WERI-Rb-1 (cell line): ENCODE data around the gene NSFL1C.

Experiments
- DNase-seq: peaks from one replicate; pipeline ENCODE4 v3.0.0-alpha.2; 2020
- H3K27ac ChIP-seq: fragments of 250-450 bp; sonication (Bioruptor Pico); 2 replicates; pipeline ENCODE4 v1.5.1; 2020; ENCODE audit warnings: mild to moderate bottlenecking, moderate library complexity
- H3K27me3 ChIP-seq: fragments of 250-450 bp; sonication (Bioruptor Pico); 2 replicates; pipeline ENCODE4 v1.5.1; 2021; ENCODE audit warnings: mild to moderate bottlenecking, low read depth, moderate library complexity; ENCODE audit not compliant: insufficient read depth, severe bottlenecking
- H3K36me3 ChIP-seq: fragments of 250-450 bp; sonication (Bioruptor Pico); 2 replicates; pipeline ENCODE4 v1.5.1; 2020; ENCODE audit warnings: mild to moderate bottlenecking, moderate library complexity
- H3K4me3 ChIP-seq: 2 replicates; pipeline ENCODE4 v1.5.1; 2011; ENCODE audit warnings: low read depth, mild to moderate bottlenecking, control low read depth, low read length
- H3K9me3 ChIP-seq: fragments of 250-450 bp; sonication (Bioruptor Pico); 2 replicates; pipeline ENCODE4 v1.5.1; 2021; ENCODE audit warnings: mild to moderate bottlenecking, moderate library complexity; ENCODE audit not compliant: severe bottlenecking
- TF ChIP-seq, protein P1 (sequence below): IDR thresholded peaks from 2 replicates; pipeline ENCODE4 v1.5.1; 2011; ENCODE audit warnings: low read depth, mild to moderate bottlenecking, control low read depth, inconsistent platforms, low read length

Gene NSFL1C

DNA sequence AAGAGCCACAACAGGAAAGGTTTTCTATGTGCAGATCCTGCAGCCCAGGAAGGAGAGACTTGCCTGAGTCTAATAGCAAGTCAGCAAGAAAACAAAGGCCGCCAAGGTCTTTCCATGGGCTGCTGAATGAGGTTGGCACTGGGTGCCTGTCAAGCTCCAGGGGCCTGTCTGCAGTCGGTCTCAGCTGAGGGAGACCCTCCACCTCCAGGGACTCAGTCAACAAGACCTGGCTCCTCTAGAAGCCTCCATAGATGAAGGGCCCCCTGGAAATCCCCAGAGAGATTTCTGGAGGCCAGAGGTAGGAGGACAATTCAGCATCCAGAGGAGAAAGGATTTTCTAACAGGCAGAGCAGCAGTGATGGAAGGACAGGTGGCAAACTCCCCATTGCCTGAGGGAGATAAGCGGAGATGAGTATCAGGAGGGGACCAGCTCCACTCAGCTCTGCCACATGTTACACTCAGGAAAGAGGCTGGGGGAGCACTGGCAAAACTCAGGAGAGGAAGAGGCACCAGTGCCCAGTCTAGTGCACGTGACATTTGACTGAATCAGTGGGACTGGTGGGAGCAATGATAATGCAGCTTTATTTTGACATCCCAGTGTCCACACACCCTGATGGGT, 40.3 kb downstream of the NSFL1C start:
- H3K27ac ChIP-seq, result no peak overlapping the region
- H3K27me3 ChIP-seq, result no peaks in the 10 kb centered on the region
- TF ChIP-seq, protein P1, sequence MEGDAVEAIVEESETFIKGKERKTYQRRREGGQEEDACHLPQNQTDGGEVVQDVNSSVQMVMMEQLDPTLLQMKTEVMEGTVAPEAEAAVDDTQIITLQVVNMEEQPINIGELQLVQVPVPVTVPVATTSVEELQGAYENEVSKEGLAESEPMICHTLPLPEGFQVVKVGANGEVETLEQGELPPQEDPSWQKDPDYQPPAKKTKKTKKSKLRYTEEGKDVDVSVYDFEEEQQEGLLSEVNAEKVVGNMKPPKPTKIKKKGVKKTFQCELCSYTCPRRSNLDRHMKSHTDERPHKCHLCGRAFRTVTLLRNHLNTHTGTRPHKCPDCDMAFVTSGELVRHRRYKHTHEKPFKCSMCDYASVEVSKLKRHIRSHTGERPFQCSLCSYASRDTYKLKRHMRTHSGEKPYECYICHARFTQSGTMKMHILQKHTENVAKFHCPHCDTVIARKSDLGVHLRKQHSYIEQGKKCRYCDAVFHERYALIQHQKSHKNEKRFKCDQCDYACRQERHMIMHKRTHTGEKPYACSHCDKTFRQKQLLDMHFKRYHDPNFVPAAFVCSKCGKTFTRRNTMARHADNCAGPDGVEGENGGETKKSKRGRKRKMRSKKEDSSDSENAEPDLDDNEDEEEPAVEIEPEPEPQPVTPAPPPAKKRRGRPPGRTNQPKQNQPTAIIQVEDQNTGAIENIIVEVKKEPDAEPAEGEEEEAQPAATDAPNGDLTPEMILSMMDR, result no peak
- no peaks in the 10 kb centered on the region for H3K9me3 ChIP-seq
- DNase-seq, result no peak
- no peaks in the 10 kb centered on the region for H3K36me3 ChIP-seq
- H3K4me3 ChIP-seq, result no peak overlapping the region

DNA sequence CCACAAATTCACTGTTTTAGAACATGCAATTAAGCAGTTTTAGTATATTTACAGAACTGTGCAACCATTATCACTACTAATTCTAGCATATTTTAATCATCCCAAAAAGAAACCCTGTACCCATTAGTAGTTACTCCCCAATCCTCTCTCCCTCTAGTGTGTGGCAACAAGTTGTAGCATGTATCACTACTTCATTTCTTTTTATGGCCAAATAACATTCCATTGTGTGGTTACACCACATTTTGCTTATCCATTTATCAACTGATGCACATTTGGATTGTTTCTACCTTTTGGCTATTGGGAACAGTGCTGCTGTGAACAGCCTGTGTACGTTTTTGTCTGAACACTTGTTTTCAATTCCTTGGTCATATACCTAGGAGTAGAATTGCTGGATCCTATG, 42.3 kb downstream of the NSFL1C start:
- Histone ChIP-seq H3K27me3 (no peaks in the 10 kb centered on the region), H3K27ac (no peak overlapping the region), H3K36me3 (no peaks in the 10 kb centered on the region), H3K4me3 (no peak overlapping the region), H3K9me3 (no peaks in the 10 kb centered on the region)
- TF ChIP-seq, protein P1, result no peak
- DNase-seq, result no peak

DNA sequence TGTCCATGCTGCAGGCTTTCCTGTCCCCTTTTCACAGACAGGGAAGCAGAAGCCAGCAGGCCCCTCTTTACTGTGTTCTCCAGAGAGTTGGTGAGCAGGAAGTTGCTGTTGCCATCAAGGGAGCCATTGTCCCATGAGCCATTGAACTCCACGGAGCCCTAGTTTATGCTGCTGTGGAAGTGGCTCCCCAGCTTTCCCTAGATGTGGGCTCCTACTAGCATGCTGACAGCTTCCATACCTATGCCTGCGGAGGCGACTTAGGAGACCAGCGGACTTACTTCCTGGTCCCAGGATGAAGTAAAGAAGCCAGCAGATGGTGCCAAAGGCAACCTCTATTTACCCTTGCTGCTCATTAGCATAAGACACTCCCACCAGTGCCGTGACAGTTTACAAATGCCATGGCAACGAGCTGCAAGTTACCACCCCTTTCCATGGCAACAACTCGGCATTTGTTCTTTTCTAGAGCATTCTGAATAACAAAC, 43.0 kb downstream of the NSFL1C start:
- Histone ChIP-seq H3K9me3 (no peaks in the 10 kb centered on the region), H3K27me3 (no peaks in the 10 kb centered on the region), H3K36me3 (no peaks in the 10 kb centered on the region), H3K4me3 (no peak overlapping the region), H3K27ac (no peak overlapping the region)
- TF ChIP-seq, protein P1, result peak; percentile 51; the same call in 1 of the 2 replicates
- DNase-seq, result peak; percentile 74

DNA sequence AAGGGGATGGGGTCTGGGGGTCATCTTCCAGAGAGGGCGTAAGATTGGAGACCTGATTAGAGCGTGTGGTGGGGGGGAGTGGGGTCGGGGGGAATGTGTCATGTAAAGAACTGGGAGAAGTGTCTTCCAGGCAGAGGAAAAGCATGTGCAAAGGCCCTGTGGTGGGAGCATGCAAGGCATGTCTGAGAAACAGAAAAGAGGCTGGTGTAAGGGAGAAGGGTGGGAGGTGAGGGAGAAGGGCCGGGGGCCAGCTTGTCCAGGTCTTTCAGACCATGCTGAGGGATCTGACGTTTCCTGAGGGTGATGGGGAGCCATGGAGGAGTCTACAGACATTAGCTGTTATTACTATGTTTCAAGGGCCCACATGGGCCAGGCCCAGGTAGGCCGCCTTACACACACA, 43.4 kb downstream of the NSFL1C start:
- no peak for DNase-seq
- Histone ChIP-seq H3K27me3 (no peaks in the 10 kb centered on the region), H3K4me3 (no peak overlapping the region), H3K27ac (no peak overlapping the region), H3K9me3 (no peaks in the 10 kb centered on the region), H3K36me3 (no peaks in the 10 kb centered on the region)
- TF ChIP-seq, protein P1, result no peak

DNA sequence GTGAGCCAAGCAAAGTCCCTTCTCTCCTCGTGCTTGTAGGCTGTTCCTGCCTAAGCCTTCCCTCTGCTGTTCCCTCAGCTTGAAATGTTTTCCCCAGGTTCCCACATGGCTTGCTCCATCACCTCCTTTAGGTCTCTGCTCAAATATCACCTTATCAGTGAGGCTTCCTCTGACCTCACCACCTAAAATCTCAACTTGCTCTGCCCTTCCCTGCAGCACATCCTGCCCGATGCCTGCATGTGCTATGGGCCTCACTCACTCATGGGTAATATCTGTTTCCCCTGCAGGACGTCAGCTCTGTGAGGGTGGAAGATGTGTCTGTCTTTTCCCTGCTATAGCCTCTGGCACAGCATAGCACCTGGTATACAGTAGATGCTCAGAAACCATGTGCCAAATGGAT, 43.9 kb downstream of the NSFL1C start:
- Histone ChIP-seq H3K27me3 (no peaks in the 10 kb centered on the region), H3K4me3 (no peak overlapping the region), H3K9me3 (no peaks in the 10 kb centered on the region), H3K36me3 (no peaks in the 10 kb centered on the region), H3K27ac (no peak overlapping the region)
- no peak for DNase-seq
- TF ChIP-seq, protein P1, result no peak

DNA sequence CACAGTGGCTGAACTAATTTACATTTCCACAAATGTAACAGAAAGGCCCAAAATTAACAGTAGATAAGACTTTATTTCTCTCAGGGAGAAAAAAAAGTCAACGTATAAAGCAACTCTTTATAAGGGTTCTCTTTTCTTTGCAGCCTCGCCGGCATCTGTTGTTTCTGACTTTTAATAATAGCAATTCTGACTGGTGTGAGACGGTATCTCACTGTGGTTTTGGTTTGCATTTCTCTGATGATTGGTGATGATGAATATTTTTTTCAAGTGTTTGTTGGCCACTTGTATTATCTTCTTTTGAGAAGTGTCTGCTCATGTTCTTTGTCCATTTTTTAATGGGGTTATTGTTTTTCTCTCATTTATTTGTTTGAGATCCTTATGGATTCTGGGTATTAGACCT, 46.6 kb downstream of the NSFL1C start:
- H3K27me3 ChIP-seq, result no peaks in the 10 kb centered on the region
- TF ChIP-seq, protein P1, result no peak
- no peak overlapping the region for H3K4me3 ChIP-seq
- H3K27ac ChIP-seq, result no peak overlapping the region
- H3K36me3 ChIP-seq, result no peaks in the 10 kb centered on the region
- H3K9me3 ChIP-seq, result no peaks in the 10 kb centered on the region
- no peak for DNase-seq
